Testis (tissue), 2 donors: Measurements from ENCODE around the gene STARD3.

Source experiments
- POLR2A ChIP-seq: fragments of 450-650 bp; IDR thresholded peaks from one replicate; pipeline ENCODE4 v1.6.1; 2017; ENCODE audit warnings: antibody characterized with exemption, mild to moderate bottlenecking, moderate library complexity
- TF ChIP-seq, protein P1 (sequence below), 3 experiments: fragments of 450-650 bp in 2 of 3; fragments of 200-600 bp in 1 of 3; sonication (generic) in 1 of 3; IDR thresholded peaks; one replicate each; pipeline ENCODE4 v1.5.1; 2016 to 2019; ENCODE audit warnings: antibody characterized with exemption in 3 of 3, mild to moderate bottlenecking in 2 of 3, moderate library complexity in 1 of 3

GRCh38 chr17:39607057-39607850 lies 29.7 kb upstream of the STARD3 start:
- TF ChIP-seq, protein P1, sequence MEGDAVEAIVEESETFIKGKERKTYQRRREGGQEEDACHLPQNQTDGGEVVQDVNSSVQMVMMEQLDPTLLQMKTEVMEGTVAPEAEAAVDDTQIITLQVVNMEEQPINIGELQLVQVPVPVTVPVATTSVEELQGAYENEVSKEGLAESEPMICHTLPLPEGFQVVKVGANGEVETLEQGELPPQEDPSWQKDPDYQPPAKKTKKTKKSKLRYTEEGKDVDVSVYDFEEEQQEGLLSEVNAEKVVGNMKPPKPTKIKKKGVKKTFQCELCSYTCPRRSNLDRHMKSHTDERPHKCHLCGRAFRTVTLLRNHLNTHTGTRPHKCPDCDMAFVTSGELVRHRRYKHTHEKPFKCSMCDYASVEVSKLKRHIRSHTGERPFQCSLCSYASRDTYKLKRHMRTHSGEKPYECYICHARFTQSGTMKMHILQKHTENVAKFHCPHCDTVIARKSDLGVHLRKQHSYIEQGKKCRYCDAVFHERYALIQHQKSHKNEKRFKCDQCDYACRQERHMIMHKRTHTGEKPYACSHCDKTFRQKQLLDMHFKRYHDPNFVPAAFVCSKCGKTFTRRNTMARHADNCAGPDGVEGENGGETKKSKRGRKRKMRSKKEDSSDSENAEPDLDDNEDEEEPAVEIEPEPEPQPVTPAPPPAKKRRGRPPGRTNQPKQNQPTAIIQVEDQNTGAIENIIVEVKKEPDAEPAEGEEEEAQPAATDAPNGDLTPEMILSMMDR (IDR thresholded peaks at IDR 0.05): no peak
- TF ChIP-seq POLR2A: no peak
